Astrocyte of the cerebellum (primary cell): ENCODE measurements around the gene SPIB.

Experiments
- DNase-seq: peaks from one replicate; pipeline ENCODE4 v3.0.0-alpha.2; 2011; ENCODE audit warnings: low read depth
- H3K4me3 ChIP-seq: 2 replicates; pipeline ENCODE4 v1.5.1; 2011; ENCODE audit warnings: mild to moderate bottlenecking, low read depth, low read length, moderate library complexity
- CTCF ChIP-seq: IDR thresholded peaks from 2 replicates; pipeline ENCODE4 v1.5.1; 2012; ENCODE audit warnings: low read length, low read depth, moderate library complexity, mild to moderate bottlenecking; ENCODE audit errors: missing control alignments
- in situ Hi-C: cut with HindIII; loops from 2 replicates; pipeline ENCODE4 v1.10.0; 2017; ENCODE audit warnings: low sequenced_read_pairs

SPIB gene

GRCh38 chr19:50402544-50403301, 16.0 kb upstream of the SPIB start:
- DNase-seq: no peak
- no peak for TF ChIP-seq CTCF
- in situ Hi-C loops: no loop called here
- no peak overlapping the region for H3K4me3 ChIP-seq

GRCh38 chr19:50406156-50406820, 12.4 kb upstream of the SPIB start:
- in situ Hi-C loops: no loop called here
- H3K4me3 ChIP-seq: no peak overlapping the region

GRCh38 chr19:50406829-50407228, 11.9 kb upstream of the SPIB start:
- TF ChIP-seq CTCF: no peak
- H3K4me3 ChIP-seq: no peak overlapping the region
- no peak for DNase-seq
- in situ Hi-C loops: no loop called here

More at GRCh38 chr19:50406156-50406820, 12.4 kb upstream of the SPIB start:
- no peak for TF ChIP-seq CTCF
- no peak for DNase-seq

GRCh38 chr19:50409347-50409746, 9.4 kb upstream of the SPIB start:
- no peak overlapping the region for H3K4me3 ChIP-seq
- no peak for DNase-seq
- TF ChIP-seq CTCF: no peak
- in situ Hi-C loops: no loop called here

GRCh38 chr19:50410109-50410508, 8.6 kb upstream of the SPIB start:
- no peak overlapping the region for H3K4me3 ChIP-seq
- no peak for DNase-seq
- in situ Hi-C loops: no loop called here
- TF ChIP-seq CTCF: no peak

- DNase-seq: no peak
- no peak for TF ChIP-seq CTCF
- in situ Hi-C loops: no loop called here
- no peak overlapping the region for H3K4me3 ChIP-seq
Measured at GRCh38 chr19:50412419-50412818, 6.3 kb upstream of the SPIB start.
